Measurements from ENCODE around the gene RAE1.
A peak's percentile ranks its signal among the peaks of the same experiment; 100 is the strongest.

Gene RAE1

GRCh38 chr20:57317789-57318371 lies 33.2 kb upstream of the RAE1 start:
- no peak for TF ChIP-seq CTCF (IDR thresholded peaks at IDR 0.05; ENCODE audit: insufficient read depth, missing control alignments)
- DNase-seq (ENCODE audit: insufficient read length, low spot score) (no peak), FAIRE-seq (no peak)

GRCh38 chr20:57319584-57319983 lies 31.5 kb upstream of the RAE1 start:
- no peak for TF ChIP-seq CTCF (IDR thresholded peaks at IDR 0.05; ENCODE audit: insufficient read depth, missing control alignments)
- FAIRE-seq, result no peak
- no peak for DNase-seq (ENCODE audit: insufficient read length, low spot score)

- DNase-seq (ENCODE audit: insufficient read length, low spot score), result no peak
- FAIRE-seq, result no peak
- TF ChIP-seq CTCF (IDR thresholded peaks at IDR 0.05; ENCODE audit: insufficient read depth, missing control alignments), result no peak
Observed at GRCh38 chr20:57320358-57320757, 30.7 kb upstream of the RAE1 start.

- no peak for TF ChIP-seq CTCF (IDR thresholded peaks at IDR 0.05; ENCODE audit: insufficient read depth, missing control alignments)
- FAIRE-seq (no peak), DNase-seq (ENCODE audit: insufficient read length, low spot score) (no peak)
Observed at GRCh38 chr20:57321142-57321541, 29.9 kb upstream of the RAE1 start.

GRCh38 chr20:57322476-57322875 lies 28.6 kb upstream of the RAE1 start:
- DNase-seq (ENCODE audit: insufficient read length, low spot score) (no peak), FAIRE-seq (no peak)
- no peak for TF ChIP-seq CTCF (IDR thresholded peaks at IDR 0.05; ENCODE audit: insufficient read depth, missing control alignments)

GRCh38 chr20:57323034-57323433 lies 28.0 kb upstream of the RAE1 start:
- FAIRE-seq, result no peak

More at GRCh38 chr20:57323034-57323433, 28.0 kb upstream of the RAE1 start:
- no peak for TF ChIP-seq CTCF (IDR thresholded peaks at IDR 0.05; ENCODE audit: insufficient read depth, missing control alignments)
- DNase-seq (ENCODE audit: insufficient read length, low spot score), result peak; percentile 63

Data from D721Med (cell line).